ENCODE data around the gene SPNS3.

The SPNS3 gene

GRCh38 chr17:4498461-4499397 lies 65.0 kb downstream of the SPNS3 start, which contains the start of gene SPNS2:
TSS of gene SPNS2 (plus strand) at chr17:4498881. CDS start at chr17:4499048, 167 bp downstream.
- peak within 1 kb of the TSS; percentile 52 for H3K4me3 ChIP-seq (ENCODE audit: low read length)
- H3K36me3 ChIP-seq (replicated peaks; ENCODE audit: insufficient read depth, low read length) = no peaks in the 10 kb centered on the region
- H3K27me3 ChIP-seq (replicated peaks; ENCODE audit: insufficient read depth, low read length) = peaks cover 21% of the 10 kb centered on the region
- peak within 1 kb of the TSS; percentile 61; the same call in 1 of the 2 replicates for H2AFZ ChIP-seq (ENCODE audit: low read length)
- H4K20me1 ChIP-seq (ENCODE audit: insufficient read depth, low read length) = no peaks in the 10 kb centered on the region
- DNase-seq = peak; percentile 73
- peaks cover 13% of the 10 kb centered on the region for H3K79me2 ChIP-seq (ENCODE audit: low read length)
- H3K9me3 ChIP-seq (replicated peaks; ENCODE audit: insufficient read depth, low read length) = no peaks in the 10 kb centered on the region
- peak within 1 kb of the TSS; percentile 81 for H3K27ac ChIP-seq (ENCODE audit: low read length)
- H3K9me2 ChIP-seq (replicated peaks; ENCODE audit: insufficient read depth, low read length) = no peaks in the 10 kb centered on the region
- peaks cover 30% of the 10 kb centered on the region for H3K4me1 ChIP-seq (ENCODE audit: low read length)
- H3K4me2 ChIP-seq (ENCODE audit: low read depth, low read length) = peak within 1 kb of the TSS; percentile 93
- H3F3A ChIP-seq (ENCODE audit: insufficient read depth, low read length) = peaks cover 22% of the 10 kb centered on the region
- peak within 1 kb of the TSS; percentile 41 for H3K9ac ChIP-seq (ENCODE audit: low read length)
- no peak for TF ChIP-seq EZH2 (optimal IDR thresholded peaks at IDR 0.05; ENCODE audit: low read depth, low read length)
- no peak for TF ChIP-seq CTCF (IDR thresholded peaks at IDR 0.05; ENCODE audit: low read length)
- no peak for TF ChIP-seq EZH2phosphoT487 (IDR thresholded peaks at IDR 0.05; ENCODE audit: low read length)

GRCh38 chr17:4499431-4500190 lies 65.9 kb downstream of the SPNS3 start:
- peaks cover 28% of the 10 kb centered on the region for H3F3A ChIP-seq (ENCODE audit: insufficient read depth, low read length)
- H3K79me2 ChIP-seq (ENCODE audit: low read length) = peaks cover 13% of the 10 kb centered on the region
- H3K27me3 ChIP-seq (replicated peaks; ENCODE audit: insufficient read depth, low read length) = peaks cover 21% of the 10 kb centered on the region
- H3K9me2 ChIP-seq (replicated peaks; ENCODE audit: insufficient read depth, low read length) = no peaks in the 10 kb centered on the region
- peak overlapping the region; percentile 52 for H3K4me3 ChIP-seq (ENCODE audit: low read length)
- H3K4me2 ChIP-seq (ENCODE audit: low read depth, low read length) = peak overlapping the region; percentile 72
- H3K9ac ChIP-seq (ENCODE audit: low read length) = peak overlapping the region; percentile 25; the same call in 1 of the 2 replicates
- DNase-seq = no peak
- H3K4me1 ChIP-seq (ENCODE audit: low read length) = peaks cover 39% of the 10 kb centered on the region
- TF ChIP-seq CTCF (IDR thresholded peaks at IDR 0.05; ENCODE audit: low read length) (no peak), EZH2 (optimal IDR thresholded peaks at IDR 0.05; ENCODE audit: low read depth, low read length) (no peak), EZH2phosphoT487 (IDR thresholded peaks at IDR 0.05; ENCODE audit: low read length) (no peak)
- H3K9me3 ChIP-seq (replicated peaks; ENCODE audit: insufficient read depth, low read length) = no peaks in the 10 kb centered on the region
- no peaks in the 10 kb centered on the region for H4K20me1 ChIP-seq (ENCODE audit: insufficient read depth, low read length)
- H3K36me3 ChIP-seq (replicated peaks; ENCODE audit: insufficient read depth, low read length) = no peaks in the 10 kb centered on the region
- H3K27ac ChIP-seq (ENCODE audit: low read length) = no peak overlapping the region
- 0 out of 2 replicates have a peak overlapping the region, but pooled peaks have one; percentile 14 for H2AFZ ChIP-seq (ENCODE audit: low read length)

- Histone ChIP-seq H3K79me2 (ENCODE audit: low read length) (peaks cover 13% of the 10 kb centered on the region), H2AFZ (ENCODE audit: low read length) (no peak overlapping the region), H3F3A (ENCODE audit: insufficient read depth, low read length) (peaks cover 29% of the 10 kb centered on the region), H3K9me3 (replicated peaks; ENCODE audit: insufficient read depth, low read length) (no peaks in the 10 kb centered on the region), H3K27me3 (replicated peaks; ENCODE audit: insufficient read depth, low read length) (peaks cover 21% of the 10 kb centered on the region), H3K4me3 (ENCODE audit: low read length) (peak overlapping the region; percentile 52; the same call in 1 of the 2 replicates), H3K4me1 (ENCODE audit: low read length) (peaks cover 45% of the 10 kb centered on the region), H3K9ac (ENCODE audit: low read length) (no peak overlapping the region), H3K36me3 (replicated peaks; ENCODE audit: insufficient read depth, low read length) (no peaks in the 10 kb centered on the region), H3K27ac (ENCODE audit: low read length) (no peak overlapping the region), H3K4me2 (ENCODE audit: low read depth, low read length) (peak overlapping the region; percentile 72; the same call in 1 of the 2 replicates), H3K9me2 (replicated peaks; ENCODE audit: insufficient read depth, low read length) (no peaks in the 10 kb centered on the region), H4K20me1 (ENCODE audit: insufficient read depth, low read length) (no peaks in the 10 kb centered on the region)
- DNase-seq = no peak
- no peak for TF ChIP-seq EZH2phosphoT487 (IDR thresholded peaks at IDR 0.05; ENCODE audit: low read length)
- no peak for TF ChIP-seq EZH2 (optimal IDR thresholded peaks at IDR 0.05; ENCODE audit: low read depth, low read length)
- TF ChIP-seq CTCF (IDR thresholded peaks at IDR 0.05; ENCODE audit: low read length) = no peak
These were observed 66.4 kb downstream of the SPNS3 start for GRCh38 chr17:4500191-4500571.

Data from MM.1S (cell line).